CD4-positive, alpha-beta memory T cell (primary cell): ENCODE measurements around the gene POLQ. TPM values are rescaled to one million over a fixed set of nuclear protein-coding genes. Genes with fewer than 3 reads are reported as not detected.

Experiments
- CTCF ChIA-PET: fragments of 350-600 bp; sonication (Branson Sonifier 250); formaldehyde crosslinking; loops from one replicate; lab custom pipeline; 2021; ENCODE audit warnings: inconsistent platforms; ENCODE audit not compliant: partially characterized antibody; lab: Charles Lee
- POLR2A ChIA-PET: fragments of 350-600 bp; sonication (Branson Sonifier 250); formaldehyde crosslinking; loops from one replicate; lab custom pipeline; 2021; ENCODE audit not compliant: partially characterized antibody; lab: Charles Lee
- DNase-seq, 5 donors: peaks; one replicate each; pipeline versions ENCODE4 v3.0.0 to v3.0.0-alpha.2; 2020 to 2022; ENCODE audit warnings: mixed read lengths in 1 of 5
- H3K27ac ChIP-seq: one replicate; pipeline ENCODE4 v1.7.0; 2013; ENCODE audit warnings: low read depth, low read length
- H3K27me3 ChIP-seq: 2 replicates; pipeline ENCODE4 v1.7.0; 2013; ENCODE audit warnings: mild to moderate bottlenecking, low read length, moderate library complexity; ENCODE audit not compliant: insufficient read depth
- H3K36me3 ChIP-seq: 2 replicates; pipeline ENCODE4 v1.7.0; 2013; ENCODE audit warnings: mild to moderate bottlenecking, low read length, moderate library complexity; ENCODE audit not compliant: insufficient read depth
- H3K4me1 ChIP-seq: 2 replicates; pipeline ENCODE4 v1.7.0; 2013; ENCODE audit warnings: mild to moderate bottlenecking, low read length, moderate library complexity; ENCODE audit not compliant: insufficient read depth
- H3K4me3 ChIP-seq, 2 donors: one replicate each; pipeline ENCODE4 v1.7.0; 2013; ENCODE audit warnings: low read length in 2 of 2, mild to moderate bottlenecking in 1 of 2
- H3K9me3 ChIP-seq, 2 donors: one replicate each; pipeline ENCODE4 v1.7.0; 2013; ENCODE audit warnings: low read length in 2 of 2, control low read depth in 1 of 2; ENCODE audit not compliant: control insufficient read depth in 1 of 2
- H3K27ac Mint-ChIP-seq, 7 donors: one replicate each; pipeline ENCODE4 v1.8.0; 2020 to 2021; ENCODE audit warnings: mixed read lengths in 7 of 7, mild to moderate bottlenecking in 6 of 7, inconsistent platforms in 3 of 7, moderate library complexity in 3 of 7
- H3K27me3 Mint-ChIP-seq, 2 donors: one replicate each; pipeline ENCODE4 v1.8.0; 2020 to 2021; ENCODE audit warnings: mixed read lengths in 2 of 2
- H3K36me3 Mint-ChIP-seq, 2 donors: one replicate each; pipeline ENCODE4 v1.8.0; 2020 to 2021; ENCODE audit warnings: mixed read lengths in 2 of 2, inconsistent platforms in 1 of 2, mild to moderate bottlenecking in 1 of 2
- H3K4me1 Mint-ChIP-seq, 4 donors: one replicate each; pipeline ENCODE4 v1.8.0; 2020 to 2021; ENCODE audit warnings: mixed read lengths in 4 of 4, mild to moderate bottlenecking in 1 of 4
- H3K4me3 Mint-ChIP-seq, 8 donors: one replicate each; pipeline ENCODE4 v1.8.0; 2020 to 2021; ENCODE audit warnings: mixed read lengths in 8 of 8, mild to moderate bottlenecking in 7 of 8, moderate library complexity in 6 of 8, inconsistent platforms in 3 of 8
- H3K9me3 Mint-ChIP-seq, 8 donors: one replicate each; pipeline ENCODE4 v1.8.0; 2020 to 2021; ENCODE audit warnings: mixed read lengths in 8 of 8, mild to moderate bottlenecking in 5 of 8, inconsistent platforms in 3 of 8, moderate library complexity in 1 of 8
- intact Hi-C: fragments of 100-400 bp; cut with micrococcal nuclease; formaldehyde crosslinking; loops from one replicate; pipeline ENCODE4 v1.15.1; 2023
- polyA plus RNA-seq, 2 donors: library from polyadenylated mRNA; unstranded; fragments of 300-500 nt; fragmentation: Illumina TruSeq; gene quantifications; one replicate each; pipeline ENCODE4 v1.2.3, GENCODE V29; 2021
- total RNA-seq, 2 experiments: library from RNA; stranded (reverse); gene quantifications; one replicate each; pipeline ENCODE4 v1.2.3, GENCODE V29; 2021

POLQ gene
- total and polyA plus RNA-seq, 4 experiments from 2014 or later, result 0.11 to 0.35 (median 0.30) TPM

DNA sequence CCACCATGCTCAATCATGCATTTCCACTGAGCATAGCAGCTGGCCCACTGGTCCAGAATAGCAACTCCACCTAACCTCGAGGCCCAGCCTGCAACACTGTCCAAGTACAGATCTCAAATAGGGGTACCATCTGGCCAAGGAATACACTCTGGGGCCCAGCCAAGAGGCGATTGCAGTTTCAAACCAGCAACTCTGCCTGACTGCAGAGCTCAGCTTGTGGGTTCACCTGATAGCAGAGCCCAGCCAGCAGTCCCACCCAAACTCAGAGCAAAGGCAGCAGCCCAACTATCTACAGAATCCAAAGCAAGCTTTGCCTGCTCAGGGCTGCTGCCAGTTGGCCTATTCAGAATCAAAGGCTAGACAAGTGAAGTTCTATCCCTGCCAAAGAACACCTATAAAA is 30.5 kb downstream of the POLQ start:
- no peak overlapping the region for H3K27ac ChIP-seq
- ChIA-PET CTCF (no interaction called here), POLR2A (no interaction called here)
- H3K4me1 ChIP-seq, result no peaks in the 10 kb centered on the region
- no peaks in the 10 kb centered on the region for H3K36me3 ChIP-seq
- Mint-ChIP-seq H3K4me1 (no peaks in the 10 kb centered on the region), H3K27ac (no peak overlapping the region), H3K27me3 (no peaks in the 10 kb centered on the region), H3K4me3 (no peak overlapping the region), H3K9me3 (peaks cover 9 to 41% (median 24%) of the 10 kb centered on the region in 8 donors), H3K36me3 (peaks cover 3 to 5% of the 10 kb centered on the region in 2 donors)
- H3K9me3 ChIP-seq, result peaks cover 0 to 11% of the 10 kb centered on the region in 2 donors
- no peak overlapping the region for H3K4me3 ChIP-seq
- H3K27me3 ChIP-seq, result no peaks in the 10 kb centered on the region
- no peak for DNase-seq
- intact Hi-C loops, result no loop called here

DNA sequence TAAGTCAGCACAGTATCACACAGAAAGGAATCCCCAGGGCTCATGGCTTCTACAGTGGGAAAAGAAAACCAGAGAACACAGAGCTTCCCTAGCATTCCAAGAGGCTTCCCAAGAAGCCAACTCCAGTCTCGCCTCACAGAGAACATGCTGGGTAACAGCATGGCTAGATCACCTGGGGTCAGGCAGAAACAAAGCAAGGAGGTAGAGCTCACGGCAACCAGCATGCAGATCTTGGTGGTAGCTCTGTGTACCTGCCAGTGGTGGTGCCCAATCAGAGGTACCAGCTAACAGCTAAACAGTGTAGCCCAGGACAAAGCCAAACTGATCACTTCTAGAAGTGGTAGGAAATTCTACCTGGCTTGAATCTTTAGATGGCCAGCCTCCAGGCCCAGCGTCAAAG is 31.3 kb downstream of the POLQ start:
- Mint-ChIP-seq H3K4me3 (no peak overlapping the region), H3K9me3 (peaks cover 9 to 41% (median 24%) of the 10 kb centered on the region in 8 donors), H3K27ac (peak overlapping the region in 2 of 7 donors; percentile 17 to 60), H3K27me3 (no peaks in the 10 kb centered on the region), H3K36me3 (peaks cover 3 to 5% of the 10 kb centered on the region in 2 donors), H3K4me1 (no peaks in the 10 kb centered on the region)
- Histone ChIP-seq H3K36me3 (no peaks in the 10 kb centered on the region), H3K27ac (no peak overlapping the region), H3K27me3 (no peaks in the 10 kb centered on the region), H3K4me1 (no peaks in the 10 kb centered on the region), H3K9me3 (peaks cover 0 to 11% of the 10 kb centered on the region in 2 donors), H3K4me3 (no peak overlapping the region)
- POLR2A ChIA-PET, result no interaction called here
- no peak for DNase-seq
- intact Hi-C loops, result no loop called here
- CTCF ChIA-PET, result no interaction called here

DNA sequence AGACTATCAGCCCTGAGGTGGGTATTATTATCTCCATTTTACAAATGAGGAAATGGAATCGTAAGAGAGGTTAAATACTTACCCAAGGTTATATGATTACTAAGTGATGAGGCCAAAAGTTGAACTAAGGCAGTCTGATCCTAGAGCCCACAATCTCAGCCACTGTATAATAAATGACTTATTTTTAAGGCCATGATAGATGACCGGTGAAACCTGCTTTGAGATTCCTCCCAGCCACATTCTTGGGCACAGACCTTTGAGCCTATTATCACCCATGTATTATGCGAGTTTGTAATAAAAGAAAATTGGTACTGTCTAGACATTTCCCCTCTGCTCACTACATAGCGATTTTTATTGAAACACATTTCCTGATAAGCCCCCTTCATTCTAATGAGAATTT is 37.4 kb downstream of the POLQ start:
- ChIA-PET POLR2A (no interaction called here), CTCF (no interaction called here)
- H3K4me1 ChIP-seq, result no peaks in the 10 kb centered on the region
- intact Hi-C loops, result no loop called here
- Mint-ChIP-seq H3K27ac (no peak overlapping the region), H3K36me3 (no peaks in the 10 kb centered on the region), H3K9me3 (peaks cover 0 to 5% (median 1%) of the 10 kb centered on the region in 8 donors), H3K4me1 (peaks cover 0 to 2% (median 0%) of the 10 kb centered on the region in 4 donors), H3K27me3 (no peaks in the 10 kb centered on the region), H3K4me3 (no peak overlapping the region)
- H3K4me3 ChIP-seq, result no peak overlapping the region
- no peaks in the 10 kb centered on the region for H3K27me3 ChIP-seq
- H3K27ac ChIP-seq, result no peak overlapping the region
- no peak for DNase-seq
- H3K9me3 ChIP-seq, result no peaks in the 10 kb centered on the region
- H3K36me3 ChIP-seq, result no peaks in the 10 kb centered on the region

DNA sequence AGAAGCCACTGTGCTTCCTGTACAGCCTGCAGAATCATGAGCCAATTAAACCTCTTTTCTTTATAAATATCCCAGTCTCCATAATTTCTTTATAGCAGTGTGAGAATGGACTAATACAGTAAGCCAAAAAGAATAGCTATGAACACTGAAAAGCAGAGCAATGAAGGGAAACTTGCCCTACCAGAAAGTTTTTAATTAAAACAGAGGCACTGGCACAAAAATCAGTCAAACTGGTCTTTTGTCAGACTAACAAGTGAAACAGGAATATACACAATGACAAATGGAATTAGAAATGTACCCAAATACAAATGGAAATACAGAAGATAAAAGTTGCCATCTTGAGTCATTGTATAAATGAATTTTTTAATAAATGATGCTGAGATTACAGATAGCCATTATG is 40.5 kb downstream of the POLQ start:
- Histone ChIP-seq H3K36me3 (no peaks in the 10 kb centered on the region), H3K27me3 (no peaks in the 10 kb centered on the region), H3K9me3 (no peaks in the 10 kb centered on the region), H3K4me3 (no peak overlapping the region), H3K27ac (no peak overlapping the region), H3K4me1 (no peaks in the 10 kb centered on the region)
- Mint-ChIP-seq H3K27ac (peak overlapping the region in 1 of 7 donors; percentile 69), H3K4me1 (peaks cover 0 to 2% (median 0%) of the 10 kb centered on the region in 4 donors), H3K27me3 (no peaks in the 10 kb centered on the region), H3K4me3 (no peak overlapping the region), H3K36me3 (no peaks in the 10 kb centered on the region), H3K9me3 (no peaks in the 10 kb centered on the region)
- intact Hi-C loops, result no loop called here
- DNase-seq, result no peak
- POLR2A ChIA-PET, result no interaction called here
- CTCF ChIA-PET, result no interaction called here

DNA sequence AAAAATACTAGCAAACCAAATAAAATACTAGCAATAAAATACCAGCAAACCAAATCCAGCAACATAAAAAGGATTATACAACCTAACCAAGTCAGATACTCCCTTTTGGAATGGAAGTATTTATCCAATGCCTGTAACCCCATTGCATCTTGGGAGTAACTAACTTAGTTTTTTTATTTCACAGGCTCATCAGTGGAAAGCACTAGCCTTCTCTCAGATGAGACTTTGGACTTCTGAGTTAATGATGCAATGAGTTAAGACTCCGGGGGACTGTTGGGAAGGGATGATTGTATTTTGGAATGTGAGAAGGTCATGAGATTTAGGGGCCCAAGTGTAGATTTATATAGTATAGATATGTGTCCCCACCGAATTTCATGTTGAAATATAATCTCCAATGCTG is 41.2 kb downstream of the POLQ start:
- POLR2A ChIA-PET, result no interaction called here
- H3K4me3 ChIP-seq, result no peak overlapping the region
- no peak for DNase-seq
- intact Hi-C loops, result no loop called here
- H3K36me3 Mint-ChIP-seq, result no peaks in the 10 kb centered on the region
- no peaks in the 10 kb centered on the region for H3K36me3 ChIP-seq
- no peaks in the 10 kb centered on the region for H3K27me3 ChIP-seq
- CTCF ChIA-PET, result no interaction called here
- H3K9me3 Mint-ChIP-seq, result no peaks in the 10 kb centered on the region
- H3K4me3 Mint-ChIP-seq, result no peak overlapping the region
- peaks cover 0 to 2% (median 0%) of the 10 kb centered on the region in 4 donors for H3K4me1 Mint-ChIP-seq
- H3K9me3 ChIP-seq, result no peaks in the 10 kb centered on the region
- no peaks in the 10 kb centered on the region for H3K4me1 ChIP-seq
- H3K27ac Mint-ChIP-seq, result peak overlapping the region in 1 of 7 donors; percentile 69
- no peak overlapping the region for H3K27ac ChIP-seq
- H3K27me3 Mint-ChIP-seq, result no peaks in the 10 kb centered on the region

DNA sequence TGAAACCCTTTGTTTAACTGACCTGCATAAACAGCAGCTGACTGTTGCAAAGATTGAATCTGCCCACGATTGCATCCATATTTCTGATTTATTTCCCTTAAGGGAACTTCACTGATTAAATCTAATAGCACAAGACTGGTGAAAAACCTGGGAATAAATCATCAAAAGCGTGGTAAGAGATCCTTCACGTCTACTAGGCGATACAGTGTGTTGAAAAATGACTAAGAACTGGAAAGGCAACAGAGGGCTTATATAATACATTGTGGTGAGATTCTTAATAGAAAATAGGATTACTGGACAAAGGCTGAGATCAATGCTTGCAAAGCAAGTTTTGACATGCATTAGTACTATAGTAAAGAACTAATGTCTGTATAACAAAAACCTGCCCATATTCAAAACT is 49.0 kb downstream of the POLQ start:
- no peaks in the 10 kb centered on the region for H3K4me1 Mint-ChIP-seq
- H3K27me3 Mint-ChIP-seq, result no peaks in the 10 kb centered on the region
- no peak overlapping the region for H3K27ac Mint-ChIP-seq
- no peaks in the 10 kb centered on the region for H3K36me3 Mint-ChIP-seq
- ChIA-PET CTCF (interaction anchor here (0.7 kb wide), 1 partner anchor 59 kb away, joined by 3 read pairs; no protein-coding TSS in a partner anchor), POLR2A (no interaction called here)
- Histone ChIP-seq H3K4me3 (no peak overlapping the region), H3K27ac (no peak overlapping the region), H3K9me3 (no peaks in the 10 kb centered on the region), H3K36me3 (no peaks in the 10 kb centered on the region), H3K27me3 (no peaks in the 10 kb centered on the region), H3K4me1 (no peaks in the 10 kb centered on the region)
- DNase-seq, result no peak
- no peak overlapping the region for H3K4me3 Mint-ChIP-seq
- intact Hi-C loops, result no loop called here
- no peaks in the 10 kb centered on the region for H3K9me3 Mint-ChIP-seq

DNA sequence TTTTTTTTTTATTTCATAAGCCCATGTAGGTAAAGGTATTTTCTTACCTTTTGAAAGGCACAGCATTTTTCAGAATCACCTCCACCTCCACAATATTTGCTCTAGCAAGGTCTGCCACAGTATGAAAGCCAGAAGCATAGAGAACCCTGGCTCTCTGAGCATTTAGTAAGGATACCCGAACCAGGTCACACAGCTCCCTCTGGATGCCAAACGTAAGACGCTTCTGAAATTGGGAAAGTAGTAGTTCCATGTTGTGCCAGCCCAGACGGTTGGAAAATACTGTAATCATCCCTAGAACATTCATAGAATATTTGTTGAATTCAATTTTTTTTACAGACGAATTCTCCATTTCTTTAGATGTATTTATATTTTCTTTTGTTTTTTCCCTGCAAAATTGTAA is 52.4 kb downstream of the POLQ start:
- H3K9me3 ChIP-seq, result no peaks in the 10 kb centered on the region
- no peaks in the 10 kb centered on the region for H3K4me1 ChIP-seq
- DNase-seq, result no peak
- H3K36me3 ChIP-seq, result no peaks in the 10 kb centered on the region
- no peak overlapping the region for H3K27ac ChIP-seq
- H3K36me3 Mint-ChIP-seq, result no peaks in the 10 kb centered on the region
- no peaks in the 10 kb centered on the region for H3K27me3 ChIP-seq
- ChIA-PET CTCF (no interaction called here), POLR2A (no interaction called here)
- H3K27me3 Mint-ChIP-seq, result no peaks in the 10 kb centered on the region
- intact Hi-C loops, result no loop called here
- H3K9me3 Mint-ChIP-seq, result no peaks in the 10 kb centered on the region
- no peaks in the 10 kb centered on the region for H3K4me1 Mint-ChIP-seq
- no peak overlapping the region for H3K4me3 Mint-ChIP-seq
- no peak overlapping the region for H3K4me3 ChIP-seq
- no peak overlapping the region for H3K27ac Mint-ChIP-seq
